Transverse colon (tissue), 4 donors: ENCODE data around the gene TMEM237. TPM values are rescaled to one million over a fixed set of nuclear protein-coding genes. Genes with fewer than 3 reads are reported as not detected.

Source experiments
- small RNA-seq, 4 donors: library from RNA; depleted of rRNA; stranded (forward); fragments of <200 nt; gene quantifications; one replicate each; pipeline ENCODE3, GENCODE V24; 2016
- total RNA-seq, 4 donors: library from RNA; depleted of rRNA; stranded (reverse); fragments of >200 nt; gene quantifications; one replicate each; pipeline ENCODE4 v1.1.0, GENCODE V29; 2016

The TMEM237 gene
- total RNA-seq, 4 donors from 2014 or later, result 2.0 to 7.6 (median 4.7) TPM

Small RNA genes within 50 kb of the gene (small RNA-seq; reads per million reads assigned to genes)
- 0 reads per million in 4 donors for gene RNU6-651P

Other genes starting within 250 kb of the TMEM237 start
- 10 to 100 TPM; 41.5 to 78.9 (median 54.5) TPM for gene TRAK2, start 192.0 kb downstream of the TMEM237 start, total RNA-seq
- 100 to 1,000 TPM in 2 of 4 donors, 10 to 100 TPM in 2; 36.2 to 175 (median 98.5) TPM for gene STRADB, start 191.8 kb downstream of the TMEM237 start, total RNA-seq
- not detected for gene MPP4, start 55.1 kb upstream of the TMEM237 start, total RNA-seq
- gene ALS2, start 137.4 kb upstream of the TMEM237 start, total RNA-seq, result 10 to 100 TPM in 1 of 4 donors, 1 to 10 TPM in 3; 7.9 to 61.1 (median 8.9) TPM
- gene CDK15, start 163.0 kb upstream of the TMEM237 start, total RNA-seq, result under 1 TPM in 2 of 4 donors, not detected in 2; 0.14 to 0.79 TPM